SK-N-SH treated with all-trans-retinoic acid at 6 μM for 48 hours (cell line): ENCODE results near the gene SIAH1.

Source experiments
- ESRRG ChIP-seq: fragments of 250-450 bp; sonication (Bioruptor Pico); IDR thresholded peaks from 2 replicates; pipeline ENCODE4 v1.6.1; 2021; ENCODE audit warnings: mild to moderate bottlenecking
- ISL1 ChIP-seq: fragments of 250-450 bp; sonication (Bioruptor Pico); IDR thresholded peaks from 2 replicates; pipeline ENCODE4 v2.1.2; 2022; ENCODE audit warnings: mild to moderate bottlenecking, moderate library complexity
- TOX ChIP-seq: fragments of 250-450 bp; sonication (Bioruptor Pico); IDR thresholded peaks from 2 replicates; pipeline ENCODE4 v1.8.0; 2021; ENCODE audit warnings: mild to moderate bottlenecking, moderate library complexity, borderline replicate concordance
- ZFP3 ChIP-seq: fragments of 250-450 bp; sonication (Bioruptor Pico); IDR thresholded peaks from 2 replicates; pipeline ENCODE4 v1.5.0; 2020; ENCODE audit warnings: mild to moderate bottlenecking, moderate library complexity
- ZNF565 ChIP-seq: fragments of 450-650 bp; formaldehyde crosslinking; conservative IDR thresholded peaks from 2 replicates; pipeline ENCODE4 v1.5.0; 2020; ENCODE audit warnings: low read depth, mild to moderate bottlenecking, moderate library complexity

- TF ChIP-seq TOX (CRISPR knock-in tag) (no peak), ZFP3 (CRISPR knock-in tag) (no peak), ISL1 (CRISPR knock-in tag) (no peak), ESRRG (CRISPR knock-in tag) (no peak), ZNF565 (CRISPR knock-in tag) (no peak)
Observed at GRCh38 chr16:48426244-48427141, 41.3 kb upstream of the SIAH1 start.
